Adrenal gland (tissue), 5 donors: ENCODE results near the gene TRAPPC10.

Experiments
- CTCF ChIP-seq, 6 experiments: fragments of 450-650 bp in 4 of 6; fragments of 200-600 bp in 2 of 6; sonication (generic) in 1 of 6; IDR thresholded peaks; 1 replicate in 5 of 6; 2 replicates in 1 of 6; pipeline versions ENCODE4 v1.5.1 to v1.8.0; 2016 to 2021; ENCODE audit warnings: antibody characterized with exemption in 6 of 6, mild to moderate bottlenecking in 2 of 6, moderate library complexity in 1 of 6
- POLR2A ChIP-seq, 2 donors: fragments of 450-650 bp; IDR thresholded peaks; one replicate each; pipeline ENCODE4 v1.6.1; 2017; ENCODE audit warnings: antibody characterized with exemption in 2 of 2, mild to moderate bottlenecking in 2 of 2, moderate library complexity in 1 of 2
- donor health status: DM: no; HTN: no; CAD: no.

- TF ChIP-seq CTCF (IDR thresholded peaks at IDR 0.05) (no peak), POLR2A (IDR thresholded peaks at IDR 0.05) (no peak)
Measured at GRCh38 chr21:44084496-44085241, 72.6 kb downstream of the TRAPPC10 start.
